Activated CD8-positive, alpha-beta memory T cell treated with anti-CD3 and anti-CD28 coated beads for 24 hours (primary cell): ENCODE measurements around the gene NTHL1.

Source experiments
- DNase-seq: peaks from one replicate; pipeline ENCODE4 v3.0.0-alpha.2; 2020

The NTHL1 gene

DNA sequence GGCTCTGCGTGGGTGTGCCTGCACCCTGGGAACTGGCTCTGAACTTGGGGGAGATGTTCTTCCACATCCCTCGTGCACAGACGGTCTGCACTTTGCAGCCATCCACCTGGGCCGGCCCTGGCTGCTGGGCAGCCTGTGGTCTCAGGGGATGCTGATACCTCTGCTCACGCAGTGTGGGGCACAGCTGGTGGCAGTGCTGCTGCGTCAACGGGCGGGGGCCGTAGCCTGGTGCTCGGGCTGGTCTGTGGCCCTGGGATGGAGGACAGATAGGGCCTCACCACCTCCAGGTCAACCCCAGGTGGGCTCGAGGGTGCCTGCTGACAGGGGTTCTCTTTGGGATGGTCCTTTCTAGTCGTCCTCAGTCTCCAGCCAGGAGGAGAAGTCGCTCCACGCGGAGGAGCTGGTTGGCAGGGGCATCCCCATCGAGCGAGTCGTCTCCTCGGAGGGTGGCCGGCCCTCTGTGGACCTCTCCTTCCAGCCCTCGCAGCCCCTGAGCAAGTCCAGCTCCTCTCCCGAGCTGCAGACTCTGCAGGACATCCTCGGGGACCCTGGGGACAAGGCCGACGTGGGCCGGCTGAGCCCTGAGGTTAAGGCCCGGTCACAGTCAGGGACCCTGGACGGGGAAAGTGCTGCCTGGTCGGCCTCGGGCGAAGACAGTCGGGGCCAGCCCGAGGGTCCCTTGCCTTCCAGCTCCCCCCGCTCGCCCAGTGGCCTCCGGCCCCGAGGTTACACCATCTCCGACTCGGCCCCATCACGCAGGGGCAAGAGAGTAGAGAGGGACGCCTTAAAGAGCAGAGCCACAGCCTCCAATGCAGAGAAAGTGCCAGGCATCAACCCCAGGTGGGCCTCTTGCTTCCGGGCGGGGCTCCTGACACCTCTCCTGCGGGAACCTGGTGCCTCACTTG is 36.5 kb upstream of the NTHL1 start:
- no peak for DNase-seq

DNA sequence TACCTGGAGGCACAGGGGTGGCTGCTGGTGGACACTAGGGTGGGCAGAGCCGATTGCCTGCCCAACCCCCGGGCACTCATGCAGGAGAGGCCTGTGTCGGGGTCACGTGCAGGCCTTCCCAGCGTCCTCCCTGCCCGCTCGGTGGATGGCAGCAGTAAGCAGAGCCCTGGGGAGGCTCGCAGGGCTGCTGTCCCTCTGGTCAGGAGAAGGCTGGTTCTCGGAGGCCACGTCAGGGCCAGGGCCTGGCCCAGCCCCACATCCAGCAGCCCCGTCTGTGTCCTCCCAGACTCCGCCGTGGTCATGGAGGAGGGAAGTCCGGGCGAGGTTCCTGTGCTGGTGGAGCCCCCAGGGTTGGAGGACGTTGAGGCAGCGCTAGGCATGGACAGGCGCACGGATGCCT is 35.8 kb upstream of the NTHL1 start:
- DNase-seq = no peak

DNA sequence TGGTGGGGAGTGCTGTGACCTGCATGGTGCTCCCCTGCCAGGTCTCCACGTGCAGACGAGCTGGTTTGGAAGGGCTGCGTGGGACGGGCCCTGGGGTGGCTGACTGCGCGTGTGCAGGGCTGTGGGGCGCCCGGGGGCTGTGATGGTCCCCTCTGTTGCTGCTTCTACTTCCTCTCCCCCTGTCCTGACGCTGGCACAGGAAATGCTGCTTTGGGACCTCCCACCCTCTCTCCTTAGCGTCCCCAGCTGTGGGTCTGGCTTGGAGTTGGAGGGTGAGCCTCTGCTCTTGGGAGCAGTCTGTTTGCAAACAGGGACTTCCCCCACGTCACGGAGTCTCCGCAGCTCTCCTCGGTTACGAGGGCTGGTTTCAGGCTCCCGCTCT is 35.3 kb upstream of the NTHL1 start:
- no peak for DNase-seq

DNA sequence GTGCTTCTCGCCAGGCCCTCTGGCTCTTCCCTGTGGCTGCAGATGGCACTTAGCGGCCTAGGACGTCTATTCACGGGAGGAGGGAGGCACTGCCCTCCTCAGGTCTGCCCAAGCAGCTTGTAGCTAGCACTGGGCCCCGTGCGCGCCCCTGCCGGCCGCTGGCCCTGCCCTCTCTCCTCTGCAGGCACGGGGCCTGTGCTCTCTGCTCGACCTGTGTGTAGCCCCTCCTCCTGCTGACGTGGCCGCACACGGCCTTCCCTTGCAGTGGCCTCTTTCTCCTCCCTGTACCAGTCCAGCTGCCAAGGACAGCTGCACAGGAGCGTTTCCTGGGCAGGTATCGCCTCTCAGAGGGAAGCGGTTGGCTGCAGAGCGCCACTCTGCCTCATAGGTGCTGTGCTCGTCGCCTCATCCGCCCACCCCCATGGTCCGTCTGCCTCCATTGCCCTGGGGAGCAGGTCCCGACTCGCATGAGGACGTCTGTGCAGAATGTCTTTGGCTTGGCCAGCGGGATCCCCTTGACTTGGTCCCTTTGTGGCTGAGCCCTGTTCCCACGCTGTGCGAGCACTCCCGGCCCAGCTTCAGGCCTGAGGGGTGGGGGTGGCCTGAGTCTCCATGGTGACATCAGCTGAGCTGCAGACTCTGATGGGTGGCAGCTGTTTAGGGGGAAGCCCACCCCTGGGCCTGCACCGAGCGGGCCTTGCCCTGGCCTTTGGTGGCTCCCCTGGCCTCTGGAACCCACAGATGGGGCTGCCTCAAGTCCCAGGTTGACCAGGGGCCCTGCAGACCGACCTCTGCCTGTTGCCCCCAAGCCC is 34.7 kb upstream of the NTHL1 start:
- DNase-seq = no peak

DNA sequence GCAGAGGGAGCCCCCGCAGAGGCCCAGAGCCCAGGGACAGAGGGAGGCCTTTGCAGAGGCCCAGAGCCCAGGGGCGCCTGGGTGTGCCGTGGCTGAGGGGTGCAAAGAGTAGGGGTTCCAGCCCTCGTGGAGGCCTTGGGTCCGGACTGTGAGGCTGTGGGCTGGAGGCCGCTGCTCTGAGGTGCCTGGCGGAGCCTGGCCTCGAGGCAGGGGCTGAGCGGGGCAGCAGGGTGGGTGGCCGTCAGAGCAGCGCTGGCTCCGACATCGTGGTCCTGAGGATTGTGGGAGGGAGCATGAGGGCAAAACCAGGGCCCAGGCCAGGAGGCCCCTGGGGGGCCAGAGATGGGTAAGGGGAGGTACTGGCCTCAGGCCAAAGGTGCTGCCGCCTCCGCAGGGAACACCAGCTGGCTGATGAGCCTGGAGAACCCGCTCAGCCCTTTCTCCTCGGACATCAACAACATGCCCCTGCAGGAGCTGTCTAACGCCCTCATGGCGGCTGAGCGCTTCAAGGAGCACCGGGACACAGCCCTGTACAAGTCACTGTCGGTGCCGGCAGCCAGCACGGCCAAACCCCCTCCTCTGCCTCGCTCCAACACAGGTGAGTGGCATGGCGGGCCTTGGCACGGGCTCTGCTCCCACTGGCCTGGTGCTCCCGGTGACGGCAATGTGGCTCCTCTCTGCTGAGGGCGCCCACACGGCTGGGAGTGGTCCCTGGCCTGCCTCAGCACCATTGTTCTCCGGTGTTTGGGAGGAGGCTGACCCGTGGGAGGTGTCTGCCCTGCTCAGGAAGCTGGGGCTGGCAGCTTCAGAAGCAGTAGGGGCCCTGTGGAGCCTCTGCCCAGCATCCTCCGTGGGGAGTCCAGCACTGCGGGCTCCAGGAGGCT is 33.8 kb upstream of the NTHL1 start:
- DNase-seq = no peak

DNA sequence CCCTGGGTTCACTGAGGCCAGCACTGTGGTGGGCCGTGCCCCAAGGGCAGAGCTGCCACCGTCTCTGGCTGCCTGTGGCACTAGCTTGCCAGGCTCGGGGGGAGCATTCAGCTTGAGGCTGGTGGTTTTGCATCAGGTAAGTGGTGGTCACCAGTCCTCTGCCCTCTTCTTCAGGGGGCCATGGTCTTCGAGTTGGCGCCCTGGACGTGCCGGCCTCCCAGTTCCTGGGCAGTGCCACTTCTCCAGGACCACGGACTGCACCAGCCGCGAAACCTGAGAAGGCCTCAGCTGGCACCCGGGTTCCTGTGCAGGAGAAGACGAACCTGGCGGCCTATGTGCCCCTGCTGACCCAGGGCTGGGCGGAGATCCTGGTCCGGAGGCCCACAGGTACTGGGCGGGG is 32.4 kb upstream of the NTHL1 start:
- DNase-seq = no peak

DNA sequence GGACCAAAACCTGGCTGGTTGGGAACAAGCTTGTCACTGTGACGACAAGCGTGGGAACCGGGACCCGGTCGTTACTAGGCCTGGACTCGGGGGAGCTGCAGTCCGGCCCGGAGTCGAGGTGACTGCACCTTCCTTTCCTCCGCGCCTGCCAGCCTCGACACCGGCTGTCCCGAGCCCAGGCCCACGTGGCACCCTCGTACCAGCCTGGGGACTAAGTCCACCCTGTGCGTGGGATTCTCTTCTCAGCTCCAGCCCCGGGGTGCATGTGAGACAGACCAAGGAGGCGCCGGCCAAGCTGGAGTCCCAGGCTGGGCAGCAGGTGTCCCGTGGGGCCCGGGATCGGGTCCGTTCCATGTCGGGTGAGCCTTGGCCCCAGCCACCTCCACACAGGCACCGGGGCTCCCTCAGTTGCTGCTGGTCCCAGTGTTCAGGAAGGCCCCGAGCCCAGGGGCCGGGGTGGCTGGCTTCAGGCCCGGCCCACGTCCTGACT is 31.7 kb upstream of the NTHL1 start:
- no peak for DNase-seq

DNA sequence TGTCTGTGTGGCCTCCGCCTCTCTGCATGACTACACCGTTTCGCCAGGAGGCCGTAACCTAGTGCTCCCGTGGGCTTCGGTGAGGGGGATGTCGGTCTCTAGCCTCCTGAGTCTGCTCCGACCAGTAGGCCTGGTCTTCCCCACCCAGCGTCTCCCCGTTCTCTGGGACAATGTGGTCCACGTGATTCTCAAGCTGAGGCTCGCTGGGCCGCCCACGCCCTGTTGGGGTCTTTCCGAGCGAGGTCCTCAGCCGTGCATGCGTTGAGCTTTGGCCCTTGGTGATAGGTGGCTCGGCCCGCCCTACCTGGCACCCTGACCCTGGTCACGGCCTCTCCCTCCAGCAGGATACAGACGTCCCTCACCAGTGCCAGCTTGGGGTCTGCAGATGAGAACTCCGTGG is 31.1 kb upstream of the NTHL1 start:
- no peak for DNase-seq

DNA sequence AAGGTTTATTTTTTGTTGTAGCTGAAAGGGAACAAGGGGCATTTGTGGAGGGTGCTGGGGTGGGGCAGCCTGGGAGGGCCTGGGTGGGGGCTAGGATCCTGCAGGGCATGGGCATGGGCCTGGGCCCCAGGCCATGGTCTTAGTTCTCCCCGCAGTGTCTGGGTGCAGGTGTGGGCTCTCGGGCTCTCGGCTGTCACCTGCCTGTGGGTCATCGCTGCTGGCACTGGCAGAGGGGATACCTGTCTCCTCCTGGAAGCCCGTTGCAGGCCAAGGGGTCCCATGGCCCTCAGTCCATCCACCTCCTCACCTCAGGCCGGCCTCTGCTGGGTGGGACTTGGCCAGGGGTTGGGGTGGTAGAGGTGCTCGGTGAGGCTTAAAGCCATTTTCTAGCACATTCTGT is 30.5 kb upstream of the NTHL1 start:
- DNase-seq = no peak

DNA sequence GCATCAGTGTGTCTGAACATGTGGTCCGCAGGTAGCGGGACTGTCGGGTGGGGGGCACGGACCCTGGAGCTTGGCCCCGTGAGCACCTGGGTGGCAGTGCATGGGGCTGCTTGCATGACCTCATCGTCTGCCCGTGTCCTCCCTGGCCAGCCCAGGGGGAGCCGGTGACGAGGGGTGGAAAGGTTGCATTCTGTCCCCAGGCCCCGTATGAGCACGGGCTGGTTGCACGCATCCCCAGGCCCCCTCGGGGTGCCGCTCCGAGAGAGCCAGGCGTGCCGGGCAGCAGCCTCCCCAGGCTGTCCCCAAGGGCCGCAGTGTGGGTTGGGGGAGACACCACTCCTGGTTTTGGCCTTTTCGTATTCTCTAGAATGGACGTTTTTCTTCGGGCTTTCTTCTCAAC is 30.1 kb upstream of the NTHL1 start:
- DNase-seq = no peak

DNA sequence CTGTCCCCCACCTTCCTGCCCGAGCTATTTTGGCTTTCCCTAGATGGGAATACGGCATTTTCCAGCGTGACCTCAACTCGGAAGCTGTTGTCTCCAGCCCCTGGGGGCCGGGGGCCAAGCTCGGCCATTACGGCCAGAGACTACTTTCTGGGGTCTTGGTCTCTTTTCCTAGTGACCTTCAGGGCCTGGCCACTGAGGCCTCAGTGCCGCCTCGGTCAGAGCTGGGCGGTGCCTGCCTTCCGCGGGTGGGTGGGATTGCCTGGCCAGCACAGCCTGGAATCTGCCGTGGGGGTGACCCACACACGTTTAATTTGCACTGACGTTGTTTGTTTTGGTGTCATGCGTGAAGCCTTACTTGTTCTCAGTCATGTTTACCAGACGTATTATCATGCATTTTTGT is 29.4 kb upstream of the NTHL1 start:
- DNase-seq = no peak

DNA sequence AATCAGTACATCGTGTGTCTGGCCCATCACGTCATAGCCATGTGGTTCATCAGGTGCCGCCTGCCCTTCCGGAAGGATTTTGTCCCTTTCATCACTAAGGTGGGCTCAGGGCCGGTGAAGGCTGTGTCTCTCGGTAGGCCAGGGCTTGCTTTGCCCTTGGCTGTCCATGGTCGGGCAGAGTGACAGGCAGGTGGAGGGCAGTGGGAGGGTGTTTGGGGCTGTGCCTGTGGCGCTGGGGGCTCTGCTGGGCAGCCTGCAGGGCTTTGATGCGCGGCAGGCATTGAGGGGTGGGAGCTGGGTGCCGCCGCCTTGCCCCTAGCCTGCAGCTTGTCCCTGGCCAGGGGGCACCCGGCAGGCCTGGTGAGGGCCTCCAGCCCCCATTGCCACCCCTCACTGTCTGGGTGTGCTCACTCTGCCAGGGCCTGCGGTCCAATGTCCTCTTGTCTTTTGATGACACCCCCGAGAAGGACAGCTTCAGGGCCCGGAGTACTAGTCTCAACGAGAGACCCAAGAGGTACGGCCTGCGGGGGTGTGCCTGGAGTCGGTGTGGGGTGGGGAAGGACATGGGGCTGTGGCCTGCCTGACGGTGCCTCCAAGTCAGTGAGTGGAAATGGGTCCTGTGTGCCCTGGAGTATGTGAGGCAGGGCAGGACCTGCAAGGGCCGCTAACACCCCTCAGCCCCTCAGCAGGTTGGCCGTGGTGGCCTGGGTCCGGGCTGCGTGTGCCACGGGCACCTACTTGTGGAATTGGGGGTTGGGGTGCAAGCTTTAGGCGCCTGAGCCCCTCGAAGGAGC is 28.6 kb upstream of the NTHL1 start:
- DNase-seq = no peak

DNA sequence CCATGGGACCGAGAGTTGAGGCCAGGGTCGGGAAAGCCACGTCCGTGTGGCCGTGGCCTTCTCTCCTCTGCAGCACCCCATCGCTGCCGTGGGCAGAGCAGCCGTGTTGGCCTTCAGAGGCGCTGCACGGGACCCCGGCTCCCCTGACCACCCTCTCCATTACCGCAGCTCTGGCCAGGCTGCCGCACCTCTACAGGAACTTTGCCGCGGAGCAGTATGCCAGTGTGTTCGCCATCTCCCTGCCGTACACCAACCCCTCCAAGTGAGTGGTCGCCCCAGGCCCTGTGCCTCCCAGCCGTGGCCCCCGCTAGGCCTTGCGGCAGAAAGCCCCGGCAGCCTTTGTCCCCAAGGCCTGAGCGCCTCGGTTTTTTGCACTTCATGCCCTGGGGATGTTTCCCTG is 28.0 kb upstream of the NTHL1 start:
- no peak for DNase-seq

DNA sequence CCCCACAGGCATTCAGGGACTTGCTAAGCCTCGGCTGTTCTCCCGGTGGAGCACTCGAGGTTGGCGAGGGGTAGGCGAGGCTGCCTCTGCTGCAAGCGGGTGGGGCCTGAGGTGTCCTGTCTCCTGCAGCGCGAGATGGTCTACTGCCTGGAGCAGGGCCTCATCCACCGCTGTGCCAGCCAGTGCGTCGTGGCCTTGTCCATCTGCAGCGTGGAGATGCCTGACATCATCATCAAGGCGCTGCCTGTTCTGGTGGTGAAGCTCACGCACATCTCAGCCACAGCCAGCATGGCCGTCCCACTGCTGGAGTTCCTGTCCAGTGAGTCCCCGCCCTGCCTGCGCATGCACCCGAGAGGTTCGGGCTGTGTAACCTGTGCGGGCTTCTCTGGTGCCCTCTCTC is 26.4 kb upstream of the NTHL1 start:
- no peak for DNase-seq

DNA sequence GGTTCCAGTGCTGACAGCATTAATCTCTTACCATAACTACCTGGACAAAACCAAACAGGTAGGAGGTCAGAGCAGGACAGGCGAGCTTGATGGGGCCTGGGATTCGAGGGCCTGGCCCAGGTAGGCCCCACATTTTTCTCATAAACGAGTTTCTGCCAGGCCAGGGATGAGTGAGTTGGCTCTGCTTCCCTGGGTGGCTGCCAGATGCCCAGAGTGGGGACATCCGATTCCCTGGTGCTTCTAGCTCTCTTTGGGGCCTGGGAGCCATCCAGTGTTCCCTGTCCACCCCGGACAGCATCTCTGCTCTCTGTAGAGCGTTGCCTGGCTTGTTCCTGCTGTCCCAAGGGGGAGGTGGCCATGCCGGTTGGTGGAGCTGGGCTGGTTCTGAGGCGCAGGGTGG is 25.3 kb upstream of the NTHL1 start:
- DNase-seq = no peak

DNA sequence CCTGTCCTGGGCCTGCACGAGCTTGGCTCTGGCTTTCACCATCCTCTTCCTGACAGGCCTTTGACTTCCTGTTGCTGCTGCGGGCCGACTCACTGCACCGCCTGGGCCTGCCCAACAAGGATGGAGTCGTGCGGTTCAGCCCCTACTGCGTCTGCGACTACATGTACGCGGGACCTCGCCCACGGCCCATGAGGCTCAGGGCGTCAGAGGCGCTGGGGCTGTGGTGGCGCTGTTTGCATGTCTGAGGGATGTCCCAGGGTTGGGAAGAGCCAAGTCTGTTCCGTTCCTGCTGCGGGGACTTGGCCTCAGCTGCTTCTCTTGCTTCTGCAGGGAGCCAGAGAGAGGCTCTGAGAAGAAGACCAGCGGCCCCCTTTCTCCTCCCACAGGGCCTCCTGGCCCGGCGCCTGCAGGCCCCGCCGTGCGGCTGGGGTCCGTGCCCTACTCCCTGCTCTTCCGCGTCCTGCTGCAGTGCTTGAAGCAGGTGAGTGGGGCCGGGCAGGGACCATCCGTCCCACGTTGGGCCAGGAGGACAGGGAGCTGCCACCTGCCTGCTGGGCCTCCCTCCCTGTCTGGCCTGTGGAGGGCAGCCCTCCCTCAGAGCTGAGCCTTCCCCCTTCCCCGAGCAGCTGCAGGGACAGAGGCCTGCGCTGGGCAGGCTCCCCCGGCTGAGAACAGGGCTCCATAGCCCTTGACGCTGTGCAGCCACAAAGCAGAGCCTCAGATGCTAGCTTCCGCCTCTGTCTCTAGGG is 24.0 kb upstream of the NTHL1 start:
- DNase-seq = no peak

DNA sequence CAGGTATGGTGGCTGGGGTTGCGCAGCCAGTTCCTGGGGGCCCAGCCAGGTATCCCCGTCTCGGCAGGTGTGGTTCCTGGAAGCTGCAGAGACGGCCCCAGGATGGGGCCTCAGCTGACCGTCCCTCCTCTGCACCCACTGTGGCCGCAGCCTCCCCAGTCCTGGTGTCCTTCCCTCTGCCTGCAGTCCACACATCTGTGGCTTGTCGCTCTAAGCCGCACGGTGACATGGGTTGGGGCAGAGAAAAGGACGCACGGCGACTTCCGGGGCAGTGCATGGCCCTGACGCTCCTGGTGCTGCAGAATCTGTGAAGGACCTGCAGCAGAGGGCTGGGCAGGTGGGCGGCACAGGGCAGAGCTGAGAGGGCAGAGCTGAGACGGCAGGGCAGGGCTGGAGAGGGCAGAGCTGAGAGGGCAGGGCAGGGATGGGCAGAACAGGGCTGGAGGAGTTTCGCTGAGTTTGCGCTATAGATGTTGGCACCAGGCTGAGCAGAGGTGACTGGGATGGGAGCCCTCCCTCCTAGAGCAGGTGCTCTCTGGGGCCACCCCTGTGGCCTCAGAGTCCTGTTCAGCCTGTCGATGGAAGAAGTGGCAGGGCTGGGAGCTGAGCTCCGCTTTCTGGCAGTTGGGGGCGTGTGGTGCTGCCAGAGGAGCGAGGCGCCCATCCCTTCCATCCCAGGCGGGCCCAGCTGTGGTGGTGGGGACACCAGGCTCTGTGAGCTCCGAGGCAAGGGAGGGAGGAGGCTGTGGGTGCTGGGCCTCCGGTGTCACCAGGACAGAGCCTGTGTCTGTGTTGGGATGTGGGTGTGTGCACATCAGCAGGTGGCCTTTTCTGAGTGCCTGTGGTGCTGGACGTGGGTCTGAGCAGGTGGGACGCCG is 23.2 kb upstream of the NTHL1 start:
- no peak for DNase-seq

DNA sequence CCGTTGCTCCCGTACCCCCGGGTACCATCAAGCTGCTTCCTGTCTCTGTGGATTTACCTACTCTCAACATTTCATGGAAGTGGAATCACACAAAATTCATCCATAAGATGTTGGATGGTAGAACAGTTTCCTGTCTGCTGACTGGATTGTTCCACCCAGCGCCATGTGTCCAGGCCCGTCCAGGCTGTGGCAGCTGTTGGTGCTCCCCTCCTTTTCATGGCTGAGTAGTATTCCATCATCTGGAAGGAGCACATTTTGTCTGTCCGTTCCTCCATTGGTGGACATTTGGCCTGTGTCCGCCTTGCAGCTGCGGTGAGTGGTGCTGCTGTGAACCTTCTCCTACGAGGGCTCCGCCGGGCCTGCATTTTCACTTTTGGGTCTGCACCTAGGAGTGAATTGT is 18.5 kb upstream of the NTHL1 start:
- DNase-seq = no peak

DNA sequence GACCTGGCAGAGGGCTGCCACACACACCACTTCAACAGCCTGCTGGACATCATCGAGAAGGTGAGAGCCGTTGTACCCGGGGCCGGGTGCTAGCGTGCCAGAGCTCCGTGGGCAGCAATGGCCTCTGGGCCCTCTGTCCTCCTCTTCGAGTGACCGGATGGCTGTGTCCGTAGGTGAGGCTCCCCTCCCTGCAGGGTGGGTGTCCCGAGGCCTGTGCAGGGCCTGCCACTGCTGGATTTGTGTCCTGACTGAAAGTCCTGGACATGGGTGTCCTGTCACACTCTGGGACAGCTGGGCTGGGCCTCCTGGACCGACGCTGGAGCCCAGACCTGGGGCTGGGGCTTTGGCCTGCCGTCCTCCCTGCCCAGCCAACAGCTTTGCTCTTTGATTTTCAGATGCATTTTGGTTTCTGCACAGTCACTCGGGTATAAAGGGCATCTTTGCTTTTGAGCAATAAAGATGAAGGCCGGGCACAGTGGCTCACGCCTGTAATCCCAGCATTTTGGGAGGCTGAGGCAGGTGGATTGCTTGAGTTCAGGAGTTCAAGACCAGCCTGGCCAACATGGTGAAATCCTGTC is 16.8 kb upstream of the NTHL1 start:
- DNase-seq = no peak

DNA sequence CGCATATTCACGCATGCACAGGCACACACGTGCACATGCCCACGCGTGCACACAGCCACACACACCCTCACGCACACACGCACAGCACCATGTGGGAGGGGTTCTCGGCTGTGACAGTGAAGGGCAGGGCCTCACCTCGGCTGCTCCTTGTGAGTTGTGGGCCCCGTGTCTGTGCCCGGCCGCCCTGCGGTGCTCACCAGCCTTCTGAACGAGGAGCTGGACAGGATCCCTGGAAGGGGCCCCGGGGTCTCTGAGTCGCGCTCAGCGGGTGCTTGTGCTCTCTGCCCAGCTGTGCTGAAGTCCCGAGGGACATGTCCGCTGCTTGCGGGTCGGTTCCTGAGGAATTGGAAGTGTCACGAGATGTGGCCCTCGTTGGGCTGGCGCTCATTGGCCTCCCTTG is 16.2 kb upstream of the NTHL1 start:
- no peak for DNase-seq
